Measurements from ENCODE around the gene ADGRL1. TPM values are rescaled to one million over a fixed set of nuclear protein-coding genes. Genes with fewer than 3 reads are reported as not detected.
"Not testable (repeated sequence)": the region's sequence is repeated elsewhere in the genome, so short reads cannot be mapped to it uniquely, and the experiment has no call there.

Gene ADGRL1
- total and polyA plus RNA-seq, 11 donors = 10.1 to 29.4 (median 14.1) TPM

DNA sequence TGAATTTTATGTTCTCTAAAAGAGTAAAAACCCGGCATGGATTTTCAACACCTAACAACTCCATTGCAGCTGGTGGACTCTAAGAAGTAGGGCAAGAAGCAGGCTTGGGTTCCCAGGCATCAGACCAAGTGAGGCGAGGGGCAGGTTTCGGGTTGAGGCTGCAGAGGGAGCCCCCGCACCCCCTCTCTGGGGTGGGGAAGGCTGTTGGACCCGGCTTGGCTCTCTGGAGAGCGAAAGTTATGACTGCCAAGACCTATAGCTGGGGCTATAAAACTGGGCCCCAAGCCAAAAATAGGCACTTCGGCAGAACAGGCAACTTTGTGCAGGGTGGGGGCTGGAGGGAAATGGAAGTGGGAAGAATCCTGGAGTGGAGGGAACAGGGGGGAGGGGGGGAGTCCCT is 1.8 kb upstream of the ADGRL1 start:
- not testable (repeated sequence) for H3K36me3 ChIP-seq, DNase-seq, ATAC-seq, H3K9me3 ChIP-seq
- peaks cover 0 to 14% (median 6%) of the 10 kb centered on the region in 9 donors for H3K27me3 ChIP-seq
- H3K27ac ChIP-seq = peak overlapping the region in 2 of 12 donors; percentile 78 to 81
- H3K4me3 ChIP-seq = peak overlapping the region in 10 of 12 donors; percentile 55 to 83 (median 62)
- intact Hi-C loops (cut with DNase I) = loop anchor here in 3 of 10 donors (5.0 to 10.0 kb wide), 2 partner anchors 60 to 137 kb away; no protein-coding TSS in a partner anchor
- 27 to 39% (median 36%) methylated on average over 2 to 7 of the region's 7 CpGs for WGBS, 4 donors
- peaks cover 0 to 20% (median 4%) of the 10 kb centered on the region in 12 donors for H3K4me1 ChIP-seq

DNA sequence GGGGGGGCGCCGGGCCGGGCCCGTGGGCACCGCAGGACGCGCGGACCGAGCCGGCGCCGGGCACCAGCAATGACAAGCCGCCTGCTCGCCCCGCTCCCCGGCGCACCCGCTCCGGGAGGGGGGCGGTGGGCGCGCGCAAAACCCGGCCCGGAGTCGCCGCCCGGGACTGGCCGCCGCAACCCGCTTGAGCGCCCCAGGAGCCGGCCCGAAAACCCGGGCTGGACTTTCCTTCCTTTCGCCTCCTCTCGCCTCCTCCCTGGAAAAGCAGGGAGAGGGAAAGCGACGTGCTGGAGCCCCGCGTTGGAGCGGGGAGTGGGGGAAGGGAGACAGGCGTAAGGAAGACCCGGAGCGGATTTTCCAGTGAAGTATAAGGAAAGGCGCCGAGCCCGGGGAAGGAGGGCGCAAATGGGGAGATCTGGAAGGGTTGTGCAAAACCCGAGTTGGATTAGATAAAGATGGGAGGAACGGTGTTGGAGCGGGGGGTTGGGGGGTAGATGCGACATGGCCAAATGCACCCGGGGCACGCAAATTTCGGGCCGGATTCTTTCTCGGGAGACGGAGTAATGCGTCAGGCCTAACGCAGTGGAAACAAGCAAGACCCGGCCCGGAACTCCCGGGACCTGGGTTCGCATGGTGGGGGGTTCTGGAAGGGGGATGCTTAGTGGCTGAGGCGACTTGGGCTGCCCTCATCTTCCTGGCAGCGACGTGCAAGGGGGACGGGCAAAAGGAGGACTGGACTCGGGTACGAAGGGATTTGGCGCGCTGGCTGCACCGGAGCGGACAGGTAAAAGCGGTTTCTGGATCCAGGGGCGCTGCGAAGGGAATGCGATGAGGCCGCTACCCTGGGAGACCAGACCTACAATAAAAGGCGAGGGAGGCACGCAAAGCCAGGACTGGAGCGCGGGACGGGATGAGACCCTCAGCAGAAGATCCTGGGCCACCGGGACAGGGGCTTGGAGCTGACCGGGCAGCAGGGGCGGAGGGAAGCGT is 1.1 kb upstream of the ADGRL1 start:
- Histone ChIP-seq H3K27ac (peak overlapping the region in 11 of 12 donors; percentile 42 to 81 (median 68)), H3K4me1 (peaks cover 0 to 20% (median 4%) of the 10 kb centered on the region in 12 donors), H3K27me3 (peaks cover 0 to 14% (median 6%) of the 10 kb centered on the region in 9 donors), H3K4me3 (peak overlapping the region; percentile 15 to 83 (median 59))
- not testable (repeated sequence) for H3K9me3 ChIP-seq, H3K36me3 ChIP-seq
- ATAC-seq (peak; percentile 92 to 93 (median 93)), DNase-seq (peak; percentile 93 to 95 (median 94))
- intact Hi-C loops (cut with DNase I) = loop anchor here in 3 of 10 donors (5.0 to 10.0 kb wide), 2 partner anchors 60 to 138 kb away; no protein-coding TSS in a partner anchor
- TF ChIP-seq POLR2A (IDR thresholded peaks at IDR 0.05) = peak in 1 of 2 donors; percentile 42
- 1% methylated on average over 61 to 89 of the region's 89 CpGs for WGBS, 4 donors

DNA sequence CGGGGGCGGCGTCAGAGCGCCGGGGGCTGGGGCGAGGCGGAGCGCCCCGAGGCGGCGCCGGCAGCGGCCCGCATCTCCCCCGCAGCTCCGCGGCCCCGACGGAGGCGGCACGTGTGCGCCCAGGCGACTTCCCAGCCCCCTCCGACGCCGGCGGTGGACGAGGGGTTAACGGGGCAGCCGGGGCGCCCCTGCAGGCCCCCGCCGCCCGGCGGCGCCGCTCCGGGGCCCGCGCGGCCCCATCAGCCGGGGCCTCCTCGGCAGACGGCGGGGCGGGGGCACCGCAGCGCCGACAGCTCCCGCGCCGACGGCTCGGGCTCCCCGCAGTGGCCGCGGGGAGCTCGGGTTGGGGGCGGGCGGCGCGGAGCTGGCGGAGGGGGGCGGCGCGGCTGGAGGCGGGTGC is 339 bp upstream of the ADGRL1 start:
- intact Hi-C loops (cut with DNase I) = loop anchor here in 3 of 10 donors (5.0 to 10.0 kb wide), 2 partner anchors 59 to 138 kb away; no protein-coding TSS in a partner anchor
- H3K36me3 ChIP-seq, ATAC-seq, H3K9me3 ChIP-seq, H3K27ac ChIP-seq, DNase-seq: not testable (repeated sequence)
- H3K4me1 ChIP-seq = peaks cover 0 to 25% (median 4%) of the 10 kb centered on the region in 12 donors
- H3K27me3 ChIP-seq = peaks cover 0 to 14% (median 6%) of the 10 kb centered on the region in 9 donors
- peak overlapping the region; percentile 43 to 83 (median 60) for H3K4me3 ChIP-seq
- WGBS, 4 donors = 1 to 2% (median 1%) methylated on average over 24 to 67 of the region's 67 CpGs

DNA sequence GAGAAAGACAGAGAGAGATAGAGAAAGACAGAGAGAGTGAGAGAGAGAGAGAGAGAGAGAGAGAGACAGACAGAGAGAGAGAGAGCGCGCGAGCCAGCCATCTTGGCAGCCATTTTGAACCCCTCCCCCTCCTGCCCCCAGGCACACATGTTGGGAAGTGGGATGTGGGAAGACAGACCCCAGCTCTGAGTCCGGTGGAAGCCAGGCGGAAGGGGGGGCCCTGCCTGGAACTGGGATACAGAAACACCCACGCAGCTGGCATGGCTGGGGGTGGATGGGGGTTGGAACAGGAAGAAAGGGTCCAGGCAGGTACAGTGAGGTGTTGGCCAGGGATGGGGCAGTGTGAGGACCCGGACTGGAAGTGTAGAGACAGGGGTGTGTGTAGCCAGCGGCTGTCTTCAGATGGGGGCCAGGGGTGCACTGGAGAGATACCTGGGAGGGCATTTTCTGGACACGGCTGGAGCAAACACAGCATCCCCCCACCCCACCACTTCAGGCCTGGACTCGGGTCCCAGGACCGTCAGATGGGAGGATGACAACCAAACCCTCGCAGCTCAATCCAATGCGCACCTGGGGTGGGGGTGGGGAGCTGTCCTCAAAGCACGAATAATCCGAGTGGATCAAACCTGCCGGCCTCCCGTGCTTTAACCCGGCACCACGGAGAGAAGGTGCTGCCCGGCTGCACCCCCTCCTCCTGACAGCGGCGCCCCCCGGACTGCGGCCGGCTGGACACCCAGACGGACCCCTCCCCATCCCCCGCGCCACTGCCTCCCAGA is 1.1 kb downstream of the ADGRL1 start:
- 24 to 69% (median 30%) methylated on average over 9 to 28 of the region's 28 CpGs for WGBS, 4 donors
- Histone ChIP-seq H3K27me3 (peaks cover 0 to 10% (median 3%) of the 10 kb centered on the region in 9 donors), H3K27ac (peak overlapping the region in 1 of 12 donors; percentile 54), H3K4me3 (peak overlapping the region; percentile 43 to 83 (median 60)), H3K4me1 (peaks cover 0 to 25% (median 4%) of the 10 kb centered on the region in 12 donors)
- not testable (repeated sequence) for DNase-seq, H3K9me3 ChIP-seq, H3K36me3 ChIP-seq, ATAC-seq
- intact Hi-C loops (cut with DNase I) = loop anchor here in 3 of 10 donors (5.0 to 10.0 kb wide), 2 partner anchors 58 to 140 kb away; no protein-coding TSS in a partner anchor

DNA sequence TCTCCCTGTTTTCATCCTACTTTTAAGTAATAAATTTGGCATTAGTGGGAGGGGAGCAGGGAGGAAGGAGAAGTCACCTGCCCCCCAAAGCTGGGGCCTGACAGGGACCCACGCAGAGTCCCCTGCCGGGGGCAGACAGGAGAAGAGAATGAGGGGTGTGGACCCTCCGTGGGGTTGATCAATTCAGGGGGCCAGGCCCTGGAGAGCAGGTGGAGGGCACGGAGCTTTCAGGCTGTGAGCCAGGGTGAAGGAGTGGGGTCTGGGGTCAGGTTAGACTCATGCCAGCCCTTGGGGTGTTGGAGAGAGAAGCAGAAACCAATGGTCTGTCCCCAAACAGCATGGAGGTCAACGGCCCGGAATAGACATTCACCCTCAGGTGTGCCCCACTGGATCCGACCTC is 1.8 kb downstream of the ADGRL1 start:
- peaks cover 0 to 20% (median 4%) of the 10 kb centered on the region in 12 donors for H3K4me1 ChIP-seq
- H3K27me3 ChIP-seq, H3K4me3 ChIP-seq, DNase-seq, H3K9me3 ChIP-seq, ATAC-seq, H3K36me3 ChIP-seq: not testable (repeated sequence)
- H3K27ac ChIP-seq = peak overlapping the region in 1 of 12 donors; percentile 54
- intact Hi-C loops (cut with DNase I) = loop anchor here in 1 of 10 donors (10.0 kb wide), 1 partner anchor 141 kb away; no protein-coding TSS in a partner anchor
- WGBS, 4 donors = 82 to 86% (median 83%) methylated on average over 7 of the region's 7 CpGs

DNA sequence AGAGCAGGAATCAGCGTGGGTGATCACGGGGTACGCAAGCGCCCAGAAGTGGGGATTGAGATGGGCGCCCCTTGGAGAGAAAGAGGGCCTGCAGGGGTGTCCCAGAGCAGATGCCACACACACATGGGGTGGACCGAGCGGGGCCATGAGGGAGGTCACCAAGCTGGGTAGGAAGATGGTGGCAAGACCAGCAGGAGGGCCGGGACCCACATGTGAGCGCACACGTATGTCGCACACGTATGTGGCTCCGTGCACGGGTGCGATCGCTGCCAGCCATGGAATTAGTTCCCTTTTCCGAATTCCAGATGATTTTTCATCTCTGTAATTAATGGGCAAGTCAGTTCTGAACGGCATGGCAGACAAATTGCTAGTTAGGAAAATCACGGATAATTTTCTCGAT is 2.2 kb downstream of the ADGRL1 start:
- H3K27ac ChIP-seq, H3K9me3 ChIP-seq, H3K4me3 ChIP-seq, H3K27me3 ChIP-seq, ATAC-seq, H3K36me3 ChIP-seq, DNase-seq: not testable (repeated sequence)
- intact Hi-C loops (cut with DNase I) = loop anchor here in 1 of 10 donors (10.0 kb wide), 1 partner anchor 141 kb away; no protein-coding TSS in a partner anchor
- H3K4me1 ChIP-seq = peaks cover 0 to 20% (median 4%) of the 10 kb centered on the region in 12 donors
- 88 to 94% (median 92%) methylated on average over 16 to 20 of the region's 20 CpGs for WGBS, 4 donors

Measured in heart left ventricle (tissue), 16 donors.